Upper lobe of right lung (tissue), 1 donor: Measurements from ENCODE around the gene SLC45A2. TPM values are rescaled to one million over a fixed set of nuclear protein-coding genes. Genes with fewer than 3 reads are reported as not detected.
A peak's percentile ranks its signal among the peaks of the same experiment; 100 is the strongest.
"Not testable (repeated sequence)": the region's sequence is repeated elsewhere in the genome, so short reads cannot be mapped to it uniquely, and the experiment has no call there.

Source experiments
- ATAC-seq: fragments of 200-7000 bp; cut with Tn5 transposase; one replicate; pipeline ENCODE4 v1.9.1; 2020; ENCODE audit warnings: mild to moderate bottlenecking, moderate library complexity
- DNase-seq: peaks from one replicate; pipeline ENCODE4 v3.0.0-alpha.2; 2020
- H3K27ac ChIP-seq: fragments of 200-600 bp; one replicate; pipeline ENCODE4 v1.8.0; 2022
- H3K27me3 ChIP-seq: fragments of 200-600 bp; one replicate; pipeline ENCODE4 v1.8.0; 2022; ENCODE audit warnings: mild to moderate bottlenecking
- H3K36me3 ChIP-seq: fragments of 200-600 bp; one replicate; pipeline ENCODE4 v1.8.0; 2022
- H3K4me1 ChIP-seq: fragments of 200-600 bp; one replicate; pipeline ENCODE4 v1.8.0; 2022
- H3K4me3 ChIP-seq: fragments of 200-600 bp; one replicate; pipeline ENCODE4 v1.8.0; 2022; ENCODE audit warnings: mild to moderate bottlenecking
- H3K9me3 ChIP-seq: fragments of 200-600 bp; one replicate; pipeline ENCODE4 v1.8.0; 2022
- CTCF ChIP-seq: fragments of 200-600 bp; IDR thresholded peaks from one replicate; pipeline ENCODE4 v1.8.0; 2022; ENCODE audit warnings: antibody characterized with exemption
- intact Hi-C: fragments of 100-400 bp; cut with DNase I; formaldehyde crosslinking; loops from one replicate; pipeline ENCODE4 v1.11.0; 2022
- total RNA-seq: library from RNA; stranded (reverse); fragmentation: NEBNext Ultra II Directional; extraction: Animal tissue kit (Norgen Biotek cat#: 25700); gene quantifications from one replicate; pipeline ENCODE4 v1.2.1, GENCODE V29; 2021
- donor health status: DM: no; HTN: yes; CAD: no; lungs with severe emphysema.

Gene SLC45A2
- total RNA-seq, 1 donor from 2014 or later: not detected

- Histone ChIP-seq H3K4me3 (no peak overlapping the region), H3K27ac (no peak overlapping the region), H3K27me3 (no peaks in the 10 kb centered on the region), H3K4me1 (peaks cover 13% of the 10 kb centered on the region), H3K9me3 (no peaks in the 10 kb centered on the region), H3K36me3 (no peaks in the 10 kb centered on the region)
- TF ChIP-seq CTCF: no peak
- no peak for ATAC-seq
- intact Hi-C loops: no loop called here
- DNase-seq: no peak
Observed at GRCh38 chr5:34011536-34011935, 27.0 kb upstream of the SLC45A2 start.

- H3K36me3 ChIP-seq, ATAC-seq, intact Hi-C loops, DNase-seq, H3K27ac ChIP-seq, H3K9me3 ChIP-seq, H3K4me3 ChIP-seq, H3K27me3 ChIP-seq: not testable (repeated sequence)
- H3K4me1 ChIP-seq: peaks cover 19% of the 10 kb centered on the region
Observed at GRCh38 chr5:34010146-34010545, 25.7 kb upstream of the SLC45A2 start.

- Histone ChIP-seq H3K4me1 (peaks cover 19% of the 10 kb centered on the region), H3K4me3 (no peak overlapping the region), H3K9me3 (no peaks in the 10 kb centered on the region), H3K27ac (no peak overlapping the region), H3K36me3 (no peaks in the 10 kb centered on the region), H3K27me3 (no peaks in the 10 kb centered on the region)
- no peak for TF ChIP-seq CTCF
- intact Hi-C loops: no loop called here
- DNase-seq: no peak
- ATAC-seq: no peak
Observed at GRCh38 chr5:34009610-34010009, 25.1 kb upstream of the SLC45A2 start.

GRCh38 chr5:34008802-34009201 lies 24.3 kb upstream of the SLC45A2 start:
- no peak for ATAC-seq
- H3K4me1 ChIP-seq: peaks cover 19% of the 10 kb centered on the region
- intact Hi-C loops: no loop called here
- no peaks in the 10 kb centered on the region for H3K27me3 ChIP-seq
- TF ChIP-seq CTCF: no peak
- H3K27ac ChIP-seq: peak overlapping the region; percentile 86
- H3K9me3 ChIP-seq: no peaks in the 10 kb centered on the region
- no peak for DNase-seq
- H3K36me3 ChIP-seq: peaks cover 2% of the 10 kb centered on the region
- H3K4me3 ChIP-seq: peak overlapping the region; percentile 79

- Histone ChIP-seq H3K27ac (peak within 1 kb of the TSS; percentile 86), H3K4me1 (peaks cover 19% of the 10 kb centered on the region), H3K27me3 (no peaks in the 10 kb centered on the region), H3K4me3 (peak within 1 kb of the TSS; percentile 79), H3K36me3 (peaks cover 10% of the 10 kb centered on the region), H3K9me3 (no peaks in the 10 kb centered on the region)
- intact Hi-C loops: no loop called here
- peak; percentile 15 for TF ChIP-seq CTCF
- ATAC-seq: peak; percentile 98
- peak; percentile 96 for DNase-seq
Observed at GRCh38 chr5:34007621-34008600, 23.4 kb upstream of the SLC45A2 start, which contains the start of gene AMACR. Gene AMACR, minus strand, starts transcription at chr5:34008050. Its CDS starts 31 bp downstream, at chr5:34008019.

DNA sequence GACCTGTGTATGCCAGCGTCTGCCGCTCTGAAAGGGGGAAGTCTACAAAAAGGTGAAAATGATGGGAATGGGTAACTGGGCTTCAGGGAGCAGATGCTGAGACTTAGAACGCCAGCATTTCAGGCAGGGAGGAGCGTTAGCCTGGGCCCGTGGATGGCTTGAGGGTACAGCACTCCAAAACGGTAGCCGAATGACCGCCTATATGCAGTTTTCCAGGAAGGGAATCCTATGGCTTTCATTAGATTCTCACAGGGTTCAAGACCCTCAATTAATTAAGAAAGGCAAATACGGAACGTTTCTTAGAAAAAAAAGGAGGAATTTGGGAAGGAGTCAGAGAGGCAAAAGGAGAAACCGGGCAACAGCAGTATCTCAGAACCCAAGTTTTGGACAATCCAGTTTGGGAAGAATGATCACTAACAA lies 22.7 kb upstream of the SLC45A2 start:
- Histone ChIP-seq H3K36me3 (peaks cover 14% of the 10 kb centered on the region), H3K4me3 (peak overlapping the region; percentile 79), H3K4me1 (peaks cover 19% of the 10 kb centered on the region), H3K27ac (peak overlapping the region; percentile 86), H3K27me3 (no peaks in the 10 kb centered on the region), H3K9me3 (no peaks in the 10 kb centered on the region)
- DNase-seq: no peak
- ATAC-seq: no peak
- intact Hi-C loops: no loop called here
- TF ChIP-seq CTCF: no peak
